ENCODE measurements around the gene ZHX3. TPM values are rescaled to one million over a fixed set of nuclear protein-coding genes. Genes with fewer than 3 reads are reported as not detected.
A peak's percentile ranks its signal among the peaks of the same experiment; 100 is the strongest.

Gene ZHX3
- total and polyA plus RNA-seq, 2 of the 13 experiments (the other 11 are each of a cell fraction or from before 2014, with no cell fraction given) = 8.4 to 11.7 TPM

DNA sequence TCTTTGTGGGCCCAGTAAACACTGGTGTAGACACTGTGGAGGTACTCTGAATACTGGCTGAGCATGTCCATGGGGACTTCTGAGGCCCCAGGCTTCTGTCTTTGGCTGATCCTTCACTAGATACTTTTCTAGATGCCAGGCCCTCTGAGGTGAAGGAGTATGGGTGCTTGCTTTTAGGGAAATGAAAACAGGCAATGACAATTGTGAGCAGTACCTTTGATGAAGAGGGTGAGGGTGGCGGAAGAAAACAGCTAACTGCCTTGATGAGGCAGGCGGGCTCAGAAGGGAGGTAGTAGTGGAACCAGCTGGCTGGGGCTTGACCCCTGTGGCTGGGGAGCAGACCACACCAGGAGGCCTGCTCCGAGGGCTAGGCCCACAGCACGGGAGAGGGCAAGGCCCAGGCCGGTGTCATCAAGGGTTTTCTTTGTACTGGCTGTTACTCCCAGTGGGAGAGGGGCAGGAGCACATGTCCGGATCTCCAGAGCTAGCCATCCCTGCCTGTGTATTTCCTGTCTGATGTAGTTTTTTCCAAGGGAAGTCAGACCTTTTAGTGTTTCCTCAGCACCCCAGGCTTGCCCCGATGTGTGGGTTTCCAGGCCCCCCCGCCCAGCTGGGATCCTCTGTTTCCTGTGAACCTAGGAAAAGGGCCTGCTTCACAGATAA is 176.2 kb downstream of the ZHX3 start (continued):
- TF ChIP-seq, protein P1, sequence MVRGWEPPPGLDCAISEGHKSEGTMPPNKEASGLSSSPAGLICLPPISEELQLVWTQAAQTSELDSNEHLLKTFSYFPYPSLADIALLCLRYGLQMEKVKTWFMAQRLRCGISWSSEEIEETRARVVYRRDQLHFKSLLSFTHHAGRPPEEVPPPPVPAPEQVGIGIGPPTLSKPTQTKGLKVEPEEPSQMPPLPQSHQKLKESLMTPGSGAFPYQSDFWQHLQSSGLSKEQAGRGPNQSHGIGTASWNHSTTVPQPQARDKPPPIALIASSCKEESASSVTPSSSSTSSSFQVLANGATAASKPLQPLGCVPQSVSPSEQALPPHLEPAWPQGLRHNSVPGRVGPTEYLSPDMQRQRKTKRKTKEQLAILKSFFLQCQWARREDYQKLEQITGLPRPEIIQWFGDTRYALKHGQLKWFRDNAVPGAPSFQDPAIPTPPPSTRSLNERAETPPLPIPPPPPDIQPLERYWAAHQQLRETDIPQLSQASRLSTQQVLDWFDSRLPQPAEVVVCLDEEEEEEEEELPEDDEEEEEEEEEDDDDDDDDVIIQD (CRISPR knock-in tag; IDR thresholded peaks at IDR 0.05; ENCODE audit: low read depth) = no peak
- no peak for TF ChIP-seq ZKSCAN5 (CRISPR knock-in tag; IDR thresholded peaks at IDR 0.05)
- TF ChIP-seq ETV5 (CRISPR knock-in tag; IDR thresholded peaks at IDR 0.05; ENCODE audit: borderline replicate concordance) = no peak
- no peak for TF ChIP-seq ZNF615 (CRISPR knock-in tag; IDR thresholded peaks at IDR 0.05; ENCODE audit: borderline replicate concordance)
- no peak for TF ChIP-seq SP5 (CRISPR knock-in tag; IDR thresholded peaks at IDR 0.05; ENCODE audit: borderline replicate concordance, low read depth)
- TF ChIP-seq, protein P2, sequence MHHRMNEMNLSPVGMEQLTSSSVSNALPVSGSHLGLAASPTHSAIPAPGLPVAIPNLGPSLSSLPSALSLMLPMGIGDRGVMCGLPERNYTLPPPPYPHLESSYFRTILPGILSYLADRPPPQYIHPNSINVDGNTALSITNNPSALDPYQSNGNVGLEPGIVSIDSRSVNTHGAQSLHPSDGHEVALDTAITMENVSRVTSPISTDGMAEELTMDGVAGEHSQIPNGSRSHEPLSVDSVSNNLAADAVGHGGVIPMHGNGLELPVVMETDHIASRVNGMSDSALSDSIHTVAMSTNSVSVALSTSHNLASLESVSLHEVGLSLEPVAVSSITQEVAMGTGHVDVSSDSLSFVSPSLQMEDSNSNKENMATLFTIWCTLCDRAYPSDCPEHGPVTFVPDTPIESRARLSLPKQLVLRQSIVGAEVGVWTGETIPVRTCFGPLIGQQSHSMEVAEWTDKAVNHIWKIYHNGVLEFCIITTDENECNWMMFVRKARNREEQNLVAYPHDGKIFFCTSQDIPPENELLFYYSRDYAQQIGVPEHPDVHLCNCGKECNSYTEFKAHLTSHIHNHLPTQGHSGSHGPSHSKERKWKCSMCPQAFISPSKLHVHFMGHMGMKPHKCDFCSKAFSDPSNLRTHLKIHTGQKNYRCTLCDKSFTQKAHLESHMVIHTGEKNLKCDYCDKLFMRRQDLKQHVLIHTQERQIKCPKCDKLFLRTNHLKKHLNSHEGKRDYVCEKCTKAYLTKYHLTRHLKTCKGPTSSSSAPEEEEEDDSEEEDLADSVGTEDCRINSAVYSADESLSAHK (CRISPR knock-in tag; IDR thresholded peaks at IDR 0.05; ENCODE audit: borderline replicate concordance) = no peak
- TF ChIP-seq, protein P3, sequence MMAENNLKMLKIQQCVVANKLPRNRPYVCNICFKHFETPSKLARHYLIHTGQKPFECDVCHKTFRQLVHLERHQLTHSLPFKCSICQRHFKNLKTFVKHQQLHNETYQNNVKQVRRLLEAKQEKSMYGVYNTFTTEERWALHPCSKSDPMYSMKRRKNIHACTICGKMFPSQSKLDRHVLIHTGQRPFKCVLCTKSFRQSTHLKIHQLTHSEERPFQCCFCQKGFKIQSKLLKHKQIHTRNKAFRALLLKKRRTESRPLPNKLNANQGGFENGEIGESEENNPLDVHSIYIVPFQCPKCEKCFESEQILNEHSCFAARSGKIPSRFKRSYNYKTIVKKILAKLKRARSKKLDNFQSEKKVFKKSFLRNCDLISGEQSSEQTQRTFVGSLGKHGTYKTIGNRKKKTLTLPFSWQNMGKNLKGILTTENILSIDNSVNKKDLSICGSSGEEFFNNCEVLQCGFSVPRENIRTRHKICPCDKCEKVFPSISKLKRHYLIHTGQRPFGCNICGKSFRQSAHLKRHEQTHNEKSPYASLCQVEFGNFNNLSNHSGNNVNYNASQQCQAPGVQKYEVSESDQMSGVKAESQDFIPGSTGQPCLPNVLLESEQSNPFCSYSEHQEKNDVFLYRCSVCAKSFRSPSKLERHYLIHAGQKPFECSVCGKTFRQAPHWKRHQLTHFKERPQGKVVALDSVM (CRISPR knock-in tag; IDR thresholded peaks at IDR 0.05) = no peak
- TF ChIP-seq AKAP8 (CRISPR knock-in tag; IDR thresholded peaks at IDR 0.05) = no peak; the same call in 1 of the 2 replicates
- no peak for TF ChIP-seq ZSCAN20 (CRISPR knock-in tag; IDR thresholded peaks at IDR 0.05; ENCODE audit: borderline replicate concordance)
- no peak for TF ChIP-seq LCORL (IDR thresholded peaks at IDR 0.05)
- TF ChIP-seq LCORL (CRISPR knock-in tag; IDR thresholded peaks at IDR 0.05) = 0 out of 2 replicates have a peak, but pooled peaks have one; percentile 41
- TF ChIP-seq HCFC1 (IDR thresholded peaks at IDR 0.05; ENCODE audit: low read depth, low read length) = no peak
- TF ChIP-seq RBM22 (optimal IDR thresholded peaks at IDR 0.05; ENCODE audit: low read length) = no peak
- no peak for TF ChIP-seq POLR2G (IDR thresholded peaks at IDR 0.05; ENCODE audit: low read depth, low read length)
- TF ChIP-seq, protein P4, sequence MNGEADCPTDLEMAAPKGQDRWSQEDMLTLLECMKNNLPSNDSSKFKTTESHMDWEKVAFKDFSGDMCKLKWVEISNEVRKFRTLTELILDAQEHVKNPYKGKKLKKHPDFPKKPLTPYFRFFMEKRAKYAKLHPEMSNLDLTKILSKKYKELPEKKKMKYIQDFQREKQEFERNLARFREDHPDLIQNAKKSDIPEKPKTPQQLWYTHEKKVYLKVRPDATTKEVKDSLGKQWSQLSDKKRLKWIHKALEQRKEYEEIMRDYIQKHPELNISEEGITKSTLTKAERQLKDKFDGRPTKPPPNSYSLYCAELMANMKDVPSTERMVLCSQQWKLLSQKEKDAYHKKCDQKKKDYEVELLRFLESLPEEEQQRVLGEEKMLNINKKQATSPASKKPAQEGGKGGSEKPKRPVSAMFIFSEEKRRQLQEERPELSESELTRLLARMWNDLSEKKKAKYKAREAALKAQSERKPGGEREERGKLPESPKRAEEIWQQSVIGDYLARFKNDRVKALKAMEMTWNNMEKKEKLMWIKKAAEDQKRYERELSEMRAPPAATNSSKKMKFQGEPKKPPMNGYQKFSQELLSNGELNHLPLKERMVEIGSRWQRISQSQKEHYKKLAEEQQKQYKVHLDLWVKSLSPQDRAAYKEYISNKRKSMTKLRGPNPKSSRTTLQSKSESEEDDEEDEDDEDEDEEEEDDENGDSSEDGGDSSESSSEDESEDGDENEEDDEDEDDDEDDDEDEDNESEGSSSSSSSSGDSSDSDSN (CRISPR knock-in tag; IDR thresholded peaks at IDR 0.05) = peak; percentile 72
- TF ChIP-seq ZNF83 (CRISPR knock-in tag; IDR thresholded peaks at IDR 0.05; ENCODE audit: borderline replicate concordance) = 0 out of 2 replicates have a peak, but pooled peaks have one; percentile 88
- TF ChIP-seq HMG20B (CRISPR knock-in tag; conservative IDR thresholded peaks at IDR 0.05) = no peak
- TF ChIP-seq, protein P5, sequence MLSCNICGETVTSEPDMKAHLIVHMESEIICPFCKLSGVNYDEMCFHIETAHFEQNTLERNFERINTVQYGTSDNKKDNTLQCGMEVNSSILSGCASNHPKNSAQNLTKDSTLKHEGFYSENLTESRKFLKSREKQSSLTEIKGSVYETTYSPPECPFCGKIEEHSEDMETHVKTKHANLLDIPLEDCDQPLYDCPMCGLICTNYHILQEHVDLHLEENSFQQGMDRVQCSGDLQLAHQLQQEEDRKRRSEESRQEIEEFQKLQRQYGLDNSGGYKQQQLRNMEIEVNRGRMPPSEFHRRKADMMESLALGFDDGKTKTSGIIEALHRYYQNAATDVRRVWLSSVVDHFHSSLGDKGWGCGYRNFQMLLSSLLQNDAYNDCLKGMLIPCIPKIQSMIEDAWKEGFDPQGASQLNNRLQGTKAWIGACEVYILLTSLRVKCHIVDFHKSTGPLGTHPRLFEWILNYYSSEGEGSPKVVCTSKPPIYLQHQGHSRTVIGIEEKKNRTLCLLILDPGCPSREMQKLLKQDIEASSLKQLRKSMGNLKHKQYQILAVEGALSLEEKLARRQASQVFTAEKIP (CRISPR knock-in tag; IDR thresholded peaks at IDR 0.05; ENCODE audit: borderline replicate concordance) = no peak
- no peak for TF ChIP-seq NCOA2 (CRISPR knock-in tag; IDR thresholded peaks at IDR 0.05)
- no peak for TF ChIP-seq FOXP1 (IDR thresholded peaks at IDR 0.05)
- TF ChIP-seq FOXP1 (CRISPR knock-in tag; IDR thresholded peaks at IDR 0.05) = no peak
